Neural progenitor cell (in vitro differentiated cells): Measurements from ENCODE around the gene ATP2A3.

Experiments used
- EZH2phosphoT487 ChIP-seq: fragments of 200-600 bp; sonication (generic); IDR thresholded peaks from 2 replicates; pipeline ENCODE4 v1.6.1; 2017; ENCODE audit warnings: antibody characterized with exemption
- TF ChIP-seq, protein P1 (sequence below): fragments of 200-600 bp; sonication (generic); IDR thresholded peaks from 2 replicates; pipeline ENCODE4 v1.5.1; 2017; ENCODE audit warnings: antibody characterized with exemption, mild to moderate bottlenecking

DNA sequence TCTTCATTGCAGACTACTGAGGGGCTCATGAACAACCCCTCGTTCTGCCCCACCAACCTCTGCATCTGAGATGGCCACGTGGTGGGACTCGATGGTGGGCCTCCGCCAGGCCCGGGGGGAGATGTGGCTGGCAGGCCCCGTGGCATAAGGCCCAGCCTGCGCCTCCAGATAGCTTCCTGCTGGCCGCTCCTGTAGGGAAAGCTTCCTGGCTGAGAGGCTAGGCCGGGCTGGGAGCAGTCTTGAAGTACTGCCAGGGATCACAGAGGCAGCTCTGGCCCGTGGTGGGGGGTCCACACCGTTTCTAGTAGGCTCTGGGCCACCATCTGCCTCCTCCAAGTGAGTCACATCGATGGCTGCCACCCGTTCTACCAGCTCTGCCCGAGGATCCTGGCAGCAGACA, 79.0 kb downstream of the ATP2A3 start:
- TF ChIP-seq, protein P1, sequence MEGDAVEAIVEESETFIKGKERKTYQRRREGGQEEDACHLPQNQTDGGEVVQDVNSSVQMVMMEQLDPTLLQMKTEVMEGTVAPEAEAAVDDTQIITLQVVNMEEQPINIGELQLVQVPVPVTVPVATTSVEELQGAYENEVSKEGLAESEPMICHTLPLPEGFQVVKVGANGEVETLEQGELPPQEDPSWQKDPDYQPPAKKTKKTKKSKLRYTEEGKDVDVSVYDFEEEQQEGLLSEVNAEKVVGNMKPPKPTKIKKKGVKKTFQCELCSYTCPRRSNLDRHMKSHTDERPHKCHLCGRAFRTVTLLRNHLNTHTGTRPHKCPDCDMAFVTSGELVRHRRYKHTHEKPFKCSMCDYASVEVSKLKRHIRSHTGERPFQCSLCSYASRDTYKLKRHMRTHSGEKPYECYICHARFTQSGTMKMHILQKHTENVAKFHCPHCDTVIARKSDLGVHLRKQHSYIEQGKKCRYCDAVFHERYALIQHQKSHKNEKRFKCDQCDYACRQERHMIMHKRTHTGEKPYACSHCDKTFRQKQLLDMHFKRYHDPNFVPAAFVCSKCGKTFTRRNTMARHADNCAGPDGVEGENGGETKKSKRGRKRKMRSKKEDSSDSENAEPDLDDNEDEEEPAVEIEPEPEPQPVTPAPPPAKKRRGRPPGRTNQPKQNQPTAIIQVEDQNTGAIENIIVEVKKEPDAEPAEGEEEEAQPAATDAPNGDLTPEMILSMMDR = no peak
- no peak for TF ChIP-seq EZH2phosphoT487
